GM21526 (cell line): ENCODE data around the gene PURA.

Experiments
- ATAC-seq: cut with Tn5 transposase; IDR thresholded peaks from one replicate; pipeline ENCODE4 v1.9.1; 2021; ENCODE audit warnings: moderate library complexity; ENCODE audit not compliant: unreplicated experiment, low FRiP score

PURA gene

DNA sequence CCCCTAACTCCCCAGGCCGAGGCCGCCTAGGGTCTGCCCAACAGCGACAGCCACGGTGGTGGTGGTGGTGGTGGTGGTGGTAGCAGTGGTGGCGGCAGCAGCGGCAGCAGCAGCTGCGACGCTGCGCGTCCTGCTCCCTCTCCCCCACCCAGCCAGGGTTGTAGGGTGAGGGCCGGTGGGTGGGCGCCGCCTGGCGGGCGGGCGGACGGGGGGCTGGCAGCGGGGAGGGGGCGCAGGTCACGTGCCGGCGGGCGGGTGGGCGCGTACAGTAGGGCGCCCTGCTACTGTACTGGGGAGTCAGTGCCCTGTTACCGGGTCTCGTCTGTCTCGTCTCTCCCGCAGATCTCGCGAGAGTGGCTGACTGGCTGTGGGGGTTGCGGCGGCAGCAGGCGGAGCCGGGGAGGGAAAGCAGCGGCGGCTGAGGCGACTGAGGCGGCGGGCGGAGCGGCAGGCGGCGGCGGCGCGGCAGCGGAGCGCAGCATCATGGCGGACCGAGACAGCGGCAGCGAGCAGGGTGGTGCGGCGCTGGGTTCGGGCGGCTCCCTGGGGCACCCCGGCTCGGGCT lies at the start of gene PURA:
TSS of gene PURA (plus strand) at position 411 of the 565 bp plus-strand sequence. CDS start at position 484, 73 bp downstream.
- ATAC-seq: peak; percentile 69

DNA sequence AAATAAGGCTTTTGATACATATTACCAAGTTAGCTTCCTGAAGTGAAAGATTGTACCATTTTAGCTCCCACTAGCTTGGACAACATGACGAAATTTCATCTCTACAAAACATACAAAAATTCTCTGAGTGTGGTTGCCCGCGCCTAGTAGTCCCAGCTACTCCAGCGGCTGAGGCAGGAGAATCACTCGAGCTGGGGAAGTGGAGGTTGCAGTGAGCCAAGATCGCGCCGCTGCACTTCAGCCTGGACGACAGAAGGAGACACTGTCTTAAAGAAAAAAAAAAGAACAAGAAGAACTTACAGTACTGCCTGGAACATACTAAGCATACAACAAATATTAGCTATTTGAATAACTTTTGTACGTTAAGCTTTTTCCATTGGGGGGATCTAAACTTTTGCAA lies 41.1 kb upstream of the PURA start:
- ATAC-seq: no peak

DNA sequence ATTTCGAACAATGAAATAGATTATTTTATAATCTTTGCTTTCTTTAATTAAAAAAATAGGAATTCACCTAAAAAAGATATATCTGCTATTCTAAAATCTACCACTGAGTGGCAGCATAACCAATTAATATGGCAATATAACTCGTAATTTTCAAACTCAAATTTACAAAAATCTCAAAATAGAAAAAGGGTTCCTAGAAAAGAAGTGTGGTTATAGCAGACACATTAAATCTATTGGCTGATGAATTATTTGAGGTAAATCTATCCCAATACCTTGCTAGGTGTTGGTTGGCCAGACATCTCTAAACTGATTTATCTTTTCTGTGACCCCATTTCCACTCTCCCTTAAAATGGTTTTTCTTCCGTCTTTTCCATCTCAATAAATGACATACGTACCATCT lies 40.6 kb upstream of the PURA start:
- ATAC-seq: no peak

DNA sequence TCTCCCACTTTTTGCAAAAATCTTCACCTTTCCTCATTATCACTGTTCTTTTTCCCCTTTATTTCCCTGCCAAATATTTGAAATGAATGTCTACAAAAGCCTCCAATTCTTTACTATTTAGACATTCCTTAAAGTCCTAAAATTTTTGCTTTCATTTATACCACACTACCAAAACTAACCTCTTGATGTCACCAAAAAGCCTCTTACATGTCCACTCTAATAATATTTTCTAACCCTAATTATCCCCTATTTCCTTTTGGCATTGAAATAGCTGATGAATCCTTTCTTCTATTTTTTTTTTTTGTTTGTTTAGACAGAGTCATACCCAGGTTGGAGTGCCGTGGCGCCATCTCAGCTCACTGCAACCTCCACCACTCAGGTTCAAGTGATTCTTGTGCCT lies 38.5 kb upstream of the PURA start:
- ATAC-seq: no peak

DNA sequence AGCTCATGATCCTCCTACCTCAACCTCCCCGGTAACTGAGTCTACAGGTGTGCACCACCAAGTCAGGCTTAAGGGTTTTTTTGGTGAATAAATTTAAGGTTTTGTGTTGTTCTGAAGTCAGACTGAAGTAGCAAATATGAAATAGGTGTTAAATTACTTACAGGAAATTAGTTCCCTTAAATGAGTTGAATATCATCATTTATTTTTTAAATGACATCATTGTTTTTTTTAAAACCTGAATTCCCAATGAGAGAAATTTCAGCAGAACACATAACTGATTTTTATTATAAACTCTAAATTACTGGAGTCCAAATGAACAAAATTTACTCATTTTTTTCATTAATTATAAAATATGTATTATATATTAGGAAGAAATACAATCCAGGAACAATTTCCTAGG lies 37.8 kb upstream of the PURA start:
- no peak for ATAC-seq

DNA sequence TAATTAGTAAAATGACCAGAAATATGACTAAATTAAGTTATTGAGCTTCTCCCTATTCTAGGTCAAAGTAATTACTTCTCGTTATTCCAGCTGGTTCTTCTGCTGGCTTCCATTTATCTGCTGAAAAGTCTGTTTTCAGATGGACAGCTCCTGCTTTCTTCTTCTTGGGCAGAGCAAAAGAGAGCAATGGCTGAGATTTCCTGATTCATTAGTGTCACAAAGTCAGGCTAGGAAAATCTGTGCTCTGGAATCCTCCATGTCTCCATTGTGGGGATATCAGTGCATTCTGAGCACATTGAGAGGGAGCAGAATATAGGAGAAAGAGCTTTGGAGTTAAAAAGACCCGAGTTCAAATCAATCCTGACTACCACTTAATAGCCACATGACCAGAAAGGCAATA lies 37.1 kb upstream of the PURA start:
- no peak for ATAC-seq

DNA sequence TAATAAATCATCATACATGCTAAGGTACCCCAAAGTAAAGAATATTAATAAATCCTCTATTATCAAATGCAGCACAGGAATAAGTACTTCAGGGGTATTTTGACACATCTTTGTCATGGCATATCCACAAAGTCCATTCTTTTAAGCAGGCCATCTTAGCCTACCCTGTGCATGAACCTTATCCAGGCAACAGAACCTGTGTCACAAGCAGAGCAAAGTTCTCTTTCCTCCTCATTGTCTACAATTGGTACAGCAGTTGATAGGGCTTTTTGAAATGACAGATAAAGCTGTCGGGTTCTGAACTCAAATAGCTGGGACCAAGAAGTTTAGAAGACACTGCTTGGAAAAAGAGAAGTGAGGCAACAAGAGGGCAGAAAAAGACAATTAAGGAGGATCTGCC lies 30.8 kb upstream of the PURA start:
- no peak for ATAC-seq

DNA sequence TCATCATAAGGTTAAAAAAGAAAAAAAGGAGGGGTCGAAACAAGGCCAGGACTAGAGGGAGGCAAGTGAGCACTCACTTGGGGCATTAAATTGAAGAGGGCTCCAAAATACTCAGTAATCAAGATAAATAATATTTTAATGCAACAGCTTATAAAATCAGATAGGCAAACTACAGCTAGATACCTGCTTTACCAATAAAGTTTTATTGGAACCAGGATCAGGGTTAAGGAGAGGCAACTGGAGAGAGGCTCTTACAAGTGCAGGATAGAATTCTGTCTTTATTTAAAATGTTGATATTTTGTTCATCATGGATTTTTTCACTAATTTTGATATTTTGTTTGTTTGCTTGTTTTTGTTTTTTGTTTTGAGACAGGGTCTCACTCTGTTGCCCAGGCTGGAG lies 30.3 kb upstream of the PURA start:
- no peak for ATAC-seq

DNA sequence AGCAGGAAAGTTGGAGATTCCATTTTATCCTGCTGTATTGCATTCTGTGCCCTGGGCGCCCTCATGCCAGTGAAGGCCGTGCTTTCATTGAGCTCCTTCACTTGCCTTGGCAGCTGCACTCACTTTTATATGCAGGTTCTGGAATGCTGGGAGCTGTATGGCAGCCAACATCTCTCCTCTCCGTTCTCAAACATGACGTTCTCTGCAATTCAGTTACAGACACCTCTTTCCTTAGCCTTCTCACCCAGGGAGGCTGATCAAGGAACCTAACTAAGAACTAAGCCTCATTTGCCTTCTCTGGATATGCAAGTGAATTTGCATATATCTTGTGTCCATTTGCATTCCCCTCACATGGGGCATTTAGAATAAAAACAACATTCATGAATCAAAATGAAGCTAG lies 29.4 kb upstream of the PURA start:
- no peak for ATAC-seq

DNA sequence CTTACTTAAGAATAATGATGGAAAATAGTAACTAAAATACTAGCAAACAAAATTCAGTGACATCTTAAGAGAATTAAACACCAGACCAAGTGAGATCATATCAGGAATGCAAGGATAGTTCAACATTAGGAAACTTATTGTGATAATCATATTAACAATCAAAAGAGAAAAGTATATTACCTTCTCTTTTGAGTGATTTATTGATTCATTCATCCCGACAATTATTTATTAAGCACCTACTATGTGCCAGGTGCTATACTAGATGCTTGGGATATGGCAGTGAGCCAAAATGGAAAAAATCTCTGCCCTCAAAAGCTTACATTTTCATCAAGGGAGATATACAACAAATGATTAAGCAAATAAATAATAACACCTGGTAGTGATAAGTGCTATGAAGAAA lies 23.7 kb upstream of the PURA start:
- ATAC-seq: no peak

DNA sequence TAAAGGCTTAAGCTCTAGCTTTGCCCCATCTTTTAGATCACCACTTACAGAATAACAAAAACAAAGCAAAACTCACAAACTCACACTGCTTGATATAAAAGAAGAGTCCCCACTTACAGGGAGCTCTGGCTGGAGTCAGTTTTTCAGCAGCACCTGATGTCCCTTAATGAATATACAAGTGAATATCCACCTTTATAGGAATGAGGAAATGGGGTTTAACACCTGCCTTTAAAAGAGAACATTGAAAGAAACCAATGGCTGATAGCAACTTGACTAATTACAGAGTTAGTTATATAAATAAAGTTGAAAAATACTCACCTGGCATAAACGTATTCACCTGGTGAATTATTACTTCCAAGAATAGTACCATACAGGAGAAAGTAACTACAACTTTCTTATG lies 20.7 kb upstream of the PURA start:
- ATAC-seq: no peak

DNA sequence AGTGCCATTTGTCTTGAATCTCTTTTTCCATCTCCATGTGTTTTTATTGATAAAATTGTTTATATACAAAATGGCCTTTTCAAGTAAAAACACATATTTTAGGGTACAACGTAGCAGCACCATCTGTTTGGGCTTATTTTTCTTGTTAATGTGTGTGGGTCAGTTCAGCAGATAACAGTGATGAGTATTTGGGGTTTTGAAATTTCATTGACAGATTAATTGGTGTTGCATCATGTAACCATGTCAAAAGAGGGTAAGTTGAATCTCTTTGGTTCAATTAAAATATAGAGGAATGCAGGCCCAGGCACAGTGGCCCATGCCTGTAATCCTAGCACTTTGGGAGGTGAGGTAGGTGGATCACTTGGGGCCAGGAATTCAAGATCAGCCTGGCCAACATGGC lies 20.0 kb upstream of the PURA start:
- ATAC-seq: no peak

DNA sequence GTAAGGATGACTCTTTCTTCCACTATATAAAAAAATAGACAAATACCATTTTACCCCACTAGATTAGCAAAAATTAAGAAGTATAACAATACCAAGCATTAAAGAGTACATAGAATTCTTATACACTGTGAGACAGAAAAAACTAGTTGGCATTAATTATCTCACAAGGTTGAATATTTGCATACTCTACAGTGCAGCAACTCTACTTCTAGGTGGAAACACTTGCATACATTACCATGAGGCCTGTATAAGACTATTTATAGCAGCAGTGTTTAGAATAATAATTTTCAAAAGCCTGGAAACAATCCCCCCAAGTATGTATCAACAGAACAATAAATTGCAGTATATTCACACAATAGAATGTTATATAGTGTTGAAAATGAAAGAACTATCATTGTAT lies 19.0 kb upstream of the PURA start:
- no peak for ATAC-seq

DNA sequence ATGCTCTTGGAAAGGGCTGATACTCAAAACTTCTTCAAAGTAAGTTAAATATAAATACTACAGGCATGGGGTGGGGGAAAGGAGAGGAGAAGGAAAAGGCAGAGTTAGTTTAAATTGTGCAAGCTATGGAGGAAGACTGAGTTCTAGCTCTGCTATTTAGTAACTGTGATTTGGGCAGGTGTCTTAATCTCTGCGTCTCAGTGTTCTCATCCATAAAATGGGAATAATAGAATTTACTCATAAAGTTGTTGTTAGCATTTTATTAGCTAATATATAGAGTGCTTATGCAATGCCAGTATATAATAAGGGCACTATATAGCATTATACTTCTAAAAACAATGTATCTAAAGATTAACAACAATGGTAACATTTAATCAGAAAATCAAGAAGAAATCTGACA lies 12.7 kb upstream of the PURA start:
- ATAC-seq: no peak

DNA sequence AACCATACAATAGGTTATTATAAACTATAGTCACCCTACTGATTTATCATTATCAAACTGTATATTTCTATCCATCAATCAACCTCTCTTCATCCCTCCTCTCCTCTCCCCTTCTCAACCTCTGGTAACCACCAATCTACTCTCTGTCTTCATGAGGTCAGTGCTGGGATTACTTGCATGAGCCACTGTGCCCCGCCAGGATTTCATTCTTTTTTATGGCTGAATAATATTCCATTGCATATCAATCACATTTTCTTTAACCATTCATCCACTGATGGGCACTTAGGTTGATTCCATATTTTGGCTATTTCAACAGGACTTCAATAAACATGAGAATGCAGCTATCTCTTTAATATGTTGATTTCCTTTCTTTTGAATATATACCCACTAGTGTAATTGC lies 10.8 kb upstream of the PURA start:
- ATAC-seq: no peak

DNA sequence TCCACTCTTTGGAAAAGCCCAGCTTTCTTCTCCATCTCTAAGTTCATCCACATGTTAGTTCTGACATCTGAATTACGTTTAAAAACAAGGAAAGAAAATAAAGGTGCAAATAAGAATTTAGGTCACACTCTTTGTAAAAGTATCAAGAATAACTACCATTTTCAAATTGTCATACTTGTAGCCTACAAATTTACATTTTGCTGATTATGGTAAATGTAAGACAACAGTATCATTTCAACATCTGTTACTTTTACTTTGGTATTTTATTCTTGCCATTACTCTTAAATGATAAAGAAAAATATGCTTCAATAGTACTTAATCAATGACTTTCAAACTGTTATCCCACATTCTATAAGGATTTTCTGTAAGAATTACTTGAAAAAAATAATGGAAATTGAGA lies 9.8 kb upstream of the PURA start:
- ATAC-seq: no peak

DNA sequence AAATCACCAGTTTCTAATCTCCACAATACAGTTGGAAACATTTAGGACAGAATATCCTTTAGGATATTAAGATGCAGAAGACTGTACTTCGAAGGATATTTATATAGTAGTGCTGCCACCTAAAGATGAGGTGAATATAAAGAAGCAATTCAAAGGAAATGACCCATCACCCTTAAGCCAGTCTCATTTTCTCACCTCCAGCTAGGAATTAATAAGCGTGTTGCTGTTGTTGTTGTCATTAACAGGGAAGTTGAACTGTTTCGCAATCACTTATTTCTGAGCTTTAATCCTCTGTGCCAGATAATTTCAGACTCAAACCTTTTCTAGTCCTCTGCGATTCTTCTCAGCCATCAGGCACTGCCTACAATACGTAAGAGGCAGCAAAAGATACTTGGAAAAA lies 7.8 kb upstream of the PURA start:
- ATAC-seq: no peak

DNA sequence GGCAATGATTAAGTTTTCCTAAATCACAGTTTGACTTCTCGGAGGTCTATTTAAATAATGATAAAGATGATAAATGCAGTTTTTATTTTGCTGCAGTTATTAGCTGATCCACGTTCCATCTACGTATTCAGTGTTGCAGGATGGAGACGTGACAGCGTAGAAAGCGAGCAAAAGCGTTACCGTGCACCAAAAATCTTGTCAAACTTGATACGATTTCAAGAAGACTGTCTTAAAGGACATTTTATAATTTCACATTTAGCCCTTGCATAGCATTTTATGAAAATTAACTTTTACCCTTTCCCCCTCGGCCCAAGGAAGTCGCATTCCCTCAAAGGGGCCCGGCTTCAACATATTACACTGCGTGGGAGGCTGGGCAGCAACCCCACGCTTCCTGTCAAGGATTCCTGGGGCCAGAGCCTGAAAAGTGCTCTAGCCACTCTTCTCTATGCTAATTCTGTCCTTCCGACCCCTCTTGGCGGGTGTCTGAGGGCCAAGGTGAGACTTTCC lies 7.1 kb upstream of the PURA start:
- no peak for ATAC-seq

DNA sequence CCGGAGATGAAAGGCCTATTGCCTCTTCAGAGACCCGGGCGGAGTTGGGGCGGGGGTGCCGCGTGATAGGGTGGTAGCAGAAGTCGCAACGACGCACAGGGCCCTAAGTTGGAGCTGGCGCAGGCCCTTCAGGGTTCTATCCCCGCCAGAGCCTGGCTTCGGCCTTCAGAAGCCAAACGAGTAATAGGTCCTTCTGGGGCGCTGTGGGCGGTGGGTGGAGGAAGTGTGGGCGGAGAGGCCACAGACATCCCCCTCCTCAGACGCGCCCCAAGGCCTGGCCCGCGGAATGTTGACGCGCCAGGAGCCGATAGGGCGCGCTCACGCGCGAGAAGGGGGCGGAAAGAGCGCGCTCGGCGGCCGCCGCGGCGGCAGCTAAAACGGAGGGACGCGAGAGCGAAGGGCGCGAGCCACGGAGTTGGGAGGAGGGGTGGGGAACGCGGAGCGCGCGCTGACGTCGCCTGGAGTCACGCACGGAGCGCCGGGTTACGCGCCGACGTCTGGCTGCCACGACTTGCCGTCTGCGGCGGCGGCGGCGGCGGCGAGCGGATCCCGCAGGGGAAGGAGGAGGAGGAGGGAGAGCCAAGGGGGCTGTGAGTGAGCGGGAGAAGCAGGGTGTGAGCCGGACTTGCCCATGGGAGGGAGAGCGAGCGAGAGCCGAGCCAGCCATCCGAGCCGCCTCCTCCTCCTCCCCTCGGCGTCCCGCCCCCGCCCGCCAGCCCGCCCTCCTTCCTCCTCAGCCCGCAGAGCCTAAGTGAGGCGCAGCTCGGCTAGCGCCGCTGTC lies 6.4 kb upstream of the PURA start:
- peak; percentile 85 for ATAC-seq

DNA sequence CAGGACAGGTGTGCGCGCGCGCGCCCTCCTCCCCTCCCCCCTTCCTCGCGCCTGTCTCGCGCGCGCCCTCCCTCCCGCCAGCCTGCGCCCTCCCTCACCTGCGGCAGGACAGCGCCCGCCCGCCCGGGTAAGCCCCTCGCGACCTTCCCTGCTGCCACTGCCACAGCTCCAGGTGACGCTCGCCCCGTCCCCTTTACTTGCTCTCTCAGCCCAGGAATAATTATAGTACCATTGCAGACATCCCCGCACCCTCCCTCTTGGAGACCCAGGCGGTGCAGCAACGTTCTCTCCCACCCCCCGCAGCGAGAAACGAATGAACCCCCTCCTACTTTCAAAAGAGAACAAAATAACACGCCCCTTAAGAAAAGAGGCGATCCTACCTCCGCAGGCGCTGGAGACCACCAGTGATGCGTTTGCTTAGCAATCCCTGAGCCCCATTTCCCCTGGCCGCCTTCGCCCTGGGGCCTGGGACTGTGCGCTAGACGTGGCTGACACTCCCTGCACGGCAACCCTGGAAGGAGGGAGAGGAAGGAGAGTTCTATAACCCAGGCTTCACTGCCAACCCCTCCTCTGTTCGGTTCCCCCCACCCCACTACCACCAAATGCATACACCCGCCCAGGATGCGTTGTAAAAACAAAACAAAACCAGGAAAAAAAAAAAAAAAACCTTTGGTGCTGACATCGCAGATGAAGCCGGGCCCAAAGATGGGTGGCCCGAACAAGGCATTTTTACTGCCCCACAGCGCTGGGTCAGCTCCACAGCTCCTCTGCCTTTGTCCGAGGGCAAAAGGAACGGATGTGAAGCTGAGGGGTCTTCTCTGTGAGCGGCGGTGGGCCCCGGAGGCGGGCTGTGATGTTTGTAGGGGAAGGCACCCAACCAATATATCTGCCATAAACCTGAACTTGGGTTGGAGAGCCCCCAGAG lies 5.6 kb upstream of the PURA start:
- no peak for ATAC-seq

DNA sequence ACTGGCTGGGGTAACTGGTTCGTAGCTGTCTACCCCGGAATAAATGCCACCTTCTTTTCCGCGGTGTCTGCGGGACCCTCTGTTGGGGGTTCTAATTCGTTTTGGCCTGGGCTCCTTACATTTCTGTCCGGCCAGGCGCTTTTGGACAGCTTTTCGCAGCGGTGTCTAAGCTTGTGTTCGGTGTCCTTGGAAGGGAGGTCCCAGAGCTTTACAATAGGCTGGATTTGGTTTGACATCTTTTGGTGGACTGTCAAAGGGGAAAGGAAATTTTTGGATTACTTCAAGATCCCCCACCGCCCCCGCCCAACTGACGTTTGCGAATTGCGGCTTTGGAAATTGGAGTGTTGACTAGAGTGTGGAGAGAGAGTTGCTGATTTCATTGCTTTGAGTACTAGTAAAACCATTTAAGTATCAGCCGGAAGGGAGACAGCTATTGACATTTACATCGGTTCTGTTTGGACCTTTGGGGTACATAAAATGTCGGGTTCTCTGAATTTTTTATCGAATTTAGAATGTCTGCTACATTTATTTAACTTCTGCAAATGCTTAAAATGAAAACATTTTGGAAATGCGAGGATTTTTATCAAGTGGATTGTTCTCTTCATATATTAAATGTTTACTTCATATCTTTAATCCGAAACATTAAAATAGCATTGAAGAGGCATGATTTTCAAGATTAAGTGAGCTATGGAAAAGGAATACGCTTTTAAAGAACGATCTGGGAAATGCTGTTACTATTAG lies 4.7 kb upstream of the PURA start:
- no peak for ATAC-seq
